Measurements from ENCODE around the gene ATXN7L3.
A peak's percentile ranks its signal among the peaks of the same experiment; 100 is the strongest.

ATXN7L3 gene

DNA sequence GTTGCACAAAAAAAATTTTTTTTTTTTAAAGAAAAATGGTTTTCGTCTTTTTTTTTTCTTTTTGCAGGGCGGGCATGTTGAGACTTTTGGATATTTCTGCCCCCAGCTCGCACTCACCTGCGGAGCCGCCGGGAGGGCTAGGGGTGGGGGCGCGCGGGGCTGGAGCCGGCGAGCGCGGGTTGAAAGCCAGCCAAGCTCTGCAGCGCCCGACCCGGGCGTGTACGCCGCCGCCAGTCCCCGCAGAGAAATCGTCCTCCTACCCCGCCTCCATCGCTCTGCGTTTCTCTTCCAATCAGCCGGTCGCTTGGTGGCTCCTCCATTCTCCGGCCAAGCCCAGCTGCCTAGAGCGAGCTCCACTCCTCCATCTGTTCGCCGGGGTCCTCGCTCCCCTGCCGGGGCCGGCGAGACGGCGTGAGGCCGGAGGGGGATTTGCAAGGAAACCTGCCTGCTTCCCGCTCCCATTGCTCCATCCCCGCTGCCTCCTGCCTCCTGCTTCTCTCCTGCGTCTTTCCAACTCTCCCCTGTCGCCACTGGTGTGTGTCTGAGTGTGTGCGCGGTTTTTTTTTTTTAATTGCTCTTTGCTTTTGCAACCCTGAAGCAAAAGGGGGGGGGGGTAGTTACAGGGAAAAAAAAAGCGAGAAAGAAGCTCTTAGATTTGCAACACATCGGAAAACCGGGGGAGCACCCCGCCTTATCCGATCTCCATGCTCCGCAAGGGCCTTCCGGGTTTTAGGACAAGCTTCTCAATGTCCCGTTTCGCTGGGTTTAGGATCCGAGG is 21.6 kb upstream of the ATXN7L3 start:
- DNase-seq (ENCODE audit: low spot score): peak; percentile 86
- TF ChIP-seq, protein P1, sequence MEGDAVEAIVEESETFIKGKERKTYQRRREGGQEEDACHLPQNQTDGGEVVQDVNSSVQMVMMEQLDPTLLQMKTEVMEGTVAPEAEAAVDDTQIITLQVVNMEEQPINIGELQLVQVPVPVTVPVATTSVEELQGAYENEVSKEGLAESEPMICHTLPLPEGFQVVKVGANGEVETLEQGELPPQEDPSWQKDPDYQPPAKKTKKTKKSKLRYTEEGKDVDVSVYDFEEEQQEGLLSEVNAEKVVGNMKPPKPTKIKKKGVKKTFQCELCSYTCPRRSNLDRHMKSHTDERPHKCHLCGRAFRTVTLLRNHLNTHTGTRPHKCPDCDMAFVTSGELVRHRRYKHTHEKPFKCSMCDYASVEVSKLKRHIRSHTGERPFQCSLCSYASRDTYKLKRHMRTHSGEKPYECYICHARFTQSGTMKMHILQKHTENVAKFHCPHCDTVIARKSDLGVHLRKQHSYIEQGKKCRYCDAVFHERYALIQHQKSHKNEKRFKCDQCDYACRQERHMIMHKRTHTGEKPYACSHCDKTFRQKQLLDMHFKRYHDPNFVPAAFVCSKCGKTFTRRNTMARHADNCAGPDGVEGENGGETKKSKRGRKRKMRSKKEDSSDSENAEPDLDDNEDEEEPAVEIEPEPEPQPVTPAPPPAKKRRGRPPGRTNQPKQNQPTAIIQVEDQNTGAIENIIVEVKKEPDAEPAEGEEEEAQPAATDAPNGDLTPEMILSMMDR (IDR thresholded peaks at IDR 0.05; ENCODE audit: extremely low read depth, missing control alignments): no peak

DNA sequence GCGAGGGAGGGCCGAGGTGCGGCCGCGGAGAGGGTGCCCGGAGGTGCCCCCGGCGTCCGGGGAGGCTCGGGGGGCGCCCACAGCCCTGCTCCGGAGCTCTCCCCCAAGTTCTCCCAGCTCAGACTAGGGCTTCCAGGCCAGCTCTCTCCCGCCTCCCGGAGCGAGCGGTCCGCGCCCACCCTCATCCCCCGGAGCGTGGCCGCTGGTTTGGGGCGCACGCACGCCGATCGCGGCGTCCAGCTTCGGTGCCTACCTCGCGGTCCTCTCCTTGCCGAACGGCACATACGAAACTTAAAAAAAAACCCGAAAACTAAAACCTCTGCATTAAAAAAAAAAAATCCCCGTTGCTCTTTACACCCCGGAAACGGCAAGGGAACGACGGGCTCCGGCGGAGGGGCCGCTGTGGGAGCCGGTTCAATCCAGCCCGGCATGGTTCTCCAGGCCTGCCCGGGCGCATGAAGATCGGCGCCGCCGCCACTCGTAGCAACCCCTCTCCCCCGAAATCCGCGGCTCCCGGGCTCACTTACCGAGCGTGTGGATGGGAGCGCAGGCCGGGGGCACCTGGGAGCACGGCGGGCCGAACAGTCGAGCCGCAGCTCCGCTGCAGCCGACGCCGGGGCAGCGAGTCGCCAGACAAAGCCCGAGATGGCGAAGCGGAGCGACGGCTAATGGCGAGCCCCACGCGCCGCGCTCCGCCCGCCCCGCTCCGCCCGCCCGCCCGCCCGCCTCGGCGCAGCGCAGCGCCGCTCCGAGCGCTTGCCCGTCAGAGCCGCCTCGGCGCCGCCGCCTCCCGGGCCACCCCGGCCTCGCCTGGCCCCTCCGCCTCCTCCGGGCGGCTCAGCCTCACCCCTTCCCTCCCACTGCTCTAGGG is 20.8 kb upstream of the ATXN7L3 start:
- TF ChIP-seq, protein P1 (IDR thresholded peaks at IDR 0.05; ENCODE audit: extremely low read depth, missing control alignments): no peak
- DNase-seq (ENCODE audit: low spot score): peak; percentile 82

DNA sequence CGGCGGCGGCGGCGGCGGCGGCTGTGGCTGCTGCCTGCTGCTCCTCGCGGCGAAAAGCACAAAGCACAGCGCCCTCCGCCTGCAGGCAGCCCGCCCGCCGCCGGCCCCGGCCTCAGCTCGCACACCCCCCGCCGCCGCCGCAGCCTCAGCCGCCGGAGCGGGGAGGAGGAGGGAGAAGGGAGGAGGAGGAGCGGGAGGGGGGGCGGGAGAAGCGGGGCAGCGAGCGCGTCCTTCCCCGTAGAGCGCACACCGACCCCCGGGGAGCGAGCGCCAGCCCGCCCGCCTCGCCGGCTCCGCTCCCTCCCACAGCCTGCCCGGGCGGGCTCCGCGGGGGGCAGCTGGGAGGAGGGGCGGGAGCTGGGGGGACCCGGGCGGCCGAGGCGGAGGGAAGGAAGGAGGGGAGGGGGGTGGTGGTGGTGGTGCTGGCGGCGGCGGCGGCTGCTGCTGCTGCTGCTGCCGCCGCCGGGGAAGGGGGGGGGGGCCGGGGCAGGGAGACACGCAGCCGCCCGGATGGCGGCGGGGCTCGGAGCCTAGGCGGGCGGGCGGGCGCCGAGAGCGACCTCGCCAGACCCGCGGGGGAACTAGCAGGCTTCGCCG is 20.0 kb upstream of the ATXN7L3 start, which contains the start of gene UBTF:
Gene UBTF, minus strand, starts transcription at position 60 of the 597 bp plus-strand sequence. CDS start 1,446 bp downstream, outside the sequence.
- TF ChIP-seq, protein P1 (IDR thresholded peaks at IDR 0.05; ENCODE audit: extremely low read depth, missing control alignments): no peak
- DNase-seq (ENCODE audit: low spot score): peak; percentile 84

DNA sequence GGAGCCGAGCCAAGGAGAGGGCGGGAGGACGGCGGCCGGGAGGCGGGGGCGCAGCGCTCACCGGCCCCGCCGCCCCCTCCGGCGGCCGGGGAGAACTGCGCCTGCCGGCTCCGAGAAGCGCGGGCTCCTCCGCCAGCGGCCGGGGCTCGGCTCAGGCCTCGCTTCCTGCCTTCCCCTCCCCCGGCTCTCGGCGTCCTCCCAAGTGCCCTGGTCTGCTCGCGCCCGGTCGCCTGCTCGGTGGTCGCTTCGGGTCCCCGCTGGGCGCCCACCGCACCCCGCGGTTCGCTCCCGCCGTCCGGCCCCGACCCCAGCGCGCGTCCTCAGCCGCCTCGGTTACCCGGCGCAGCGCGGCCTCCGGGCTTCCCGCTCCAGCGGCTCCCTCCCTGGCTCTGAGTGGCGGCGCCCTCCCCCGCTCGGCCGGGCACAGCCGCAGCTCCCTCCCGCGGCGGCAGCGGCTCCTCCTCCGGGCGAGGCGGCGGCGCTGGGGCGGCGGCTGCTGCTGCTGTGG is 19.5 kb upstream of the ATXN7L3 start:
- TF ChIP-seq, protein P1 (IDR thresholded peaks at IDR 0.05; ENCODE audit: extremely low read depth, missing control alignments): no peak
- DNase-seq (ENCODE audit: low spot score): peak; percentile 91

DNA sequence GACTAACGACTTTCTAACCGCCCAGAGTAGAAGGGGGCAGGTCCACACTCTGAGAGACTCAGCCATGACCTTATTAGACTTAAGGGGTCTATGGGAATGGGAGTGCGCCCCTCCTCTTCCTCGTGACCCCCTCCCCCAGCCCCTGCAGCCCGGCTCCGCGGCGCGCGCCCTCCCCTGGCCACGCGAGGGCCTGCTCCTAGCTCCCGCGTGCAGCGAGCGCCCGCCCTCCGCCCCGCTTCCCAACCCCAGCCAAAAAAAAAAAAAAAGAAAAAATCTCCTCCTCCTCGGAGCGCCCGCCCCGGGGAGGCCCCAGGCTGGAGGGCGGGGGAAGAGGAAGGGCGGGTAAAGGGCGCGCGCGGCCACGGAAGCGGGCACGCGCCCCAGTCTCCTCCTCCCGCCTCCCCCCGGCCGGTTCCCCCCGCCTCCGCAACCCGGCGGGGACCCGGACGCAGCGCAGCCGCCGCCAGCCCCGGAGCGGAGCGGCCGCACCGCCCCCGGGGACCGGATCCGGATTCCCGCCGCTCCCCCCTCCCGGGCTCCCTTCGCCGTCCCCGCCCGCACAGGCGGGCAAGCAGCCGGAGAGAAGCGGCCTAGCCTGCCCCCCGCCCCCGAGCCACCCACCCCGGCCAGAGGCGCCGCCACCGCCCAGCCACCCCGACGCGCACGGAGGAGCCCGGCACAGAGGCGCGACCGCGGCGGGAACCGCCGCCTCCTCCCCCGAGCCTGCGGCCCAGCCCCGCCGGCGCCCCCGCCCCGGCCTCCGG is 18.8 kb upstream of the ATXN7L3 start:
- TF ChIP-seq, protein P1 (IDR thresholded peaks at IDR 0.05; ENCODE audit: extremely low read depth, missing control alignments): peak; percentile 62
- DNase-seq (ENCODE audit: low spot score): peak; percentile 97

DNA sequence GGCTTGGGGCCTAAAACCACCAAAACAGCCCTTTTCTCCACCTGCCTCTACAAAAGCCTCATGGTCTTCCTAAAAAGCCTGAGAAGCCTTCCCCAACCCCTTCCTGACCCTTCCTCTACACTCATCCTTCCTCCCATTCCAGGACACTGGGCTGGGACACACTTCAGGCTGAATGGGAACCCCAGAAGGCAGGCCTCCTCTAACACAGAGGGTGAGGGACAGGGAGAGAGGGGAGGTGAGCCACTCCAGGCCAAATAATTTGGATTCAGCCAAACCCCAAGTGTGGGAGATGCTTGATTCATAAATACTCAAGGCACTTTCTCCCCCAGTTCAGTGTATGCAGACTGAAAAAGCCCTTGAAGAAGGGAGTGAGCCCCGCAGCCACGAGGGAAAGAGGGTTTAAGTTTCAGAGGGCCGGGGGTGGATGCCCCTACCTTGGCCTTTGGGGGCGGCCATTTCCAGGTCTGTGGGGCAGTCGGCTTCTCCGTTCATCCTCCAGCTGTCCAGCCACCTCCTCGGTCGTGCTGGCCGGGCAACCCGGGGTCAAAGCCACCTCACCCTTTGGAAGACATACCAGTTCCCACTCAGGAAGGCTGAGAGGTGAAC is 18.2 kb upstream of the ATXN7L3 start:
- no peak for DNase-seq (ENCODE audit: low spot score)
- TF ChIP-seq, protein P1 (IDR thresholded peaks at IDR 0.05; ENCODE audit: extremely low read depth, missing control alignments): no peak
